Measurements from ENCODE around the gene IGFBP4. TPM values are rescaled to one million over a fixed set of nuclear protein-coding genes. Genes with fewer than 3 reads are reported as not detected.

IGFBP4 gene
- total RNA-seq, 4 donors from 2014 or later, result 234 to 334 (median 274) TPM

- 23 to 76% methylated on average over 3 to 16 of the region's 16 CpGs for WGBS, 2 donors
- intact Hi-C loops (cut with DNase I), result no loop called here
- Histone ChIP-seq H3K27me3 (no peaks in the 10 kb centered on the region), H3K9me3 (no peaks in the 10 kb centered on the region), H3K27ac (peak overlapping the region; percentile 65 to 67 (median 65)), H3K4me3 (replicated peaks in 1 of 3) (no peak overlapping the region), H3K4me1 (peaks cover 44 to 75% of the 10 kb centered on the region in 2 donors), H3K36me3 (peaks cover 33 to 46% of the 10 kb centered on the region in 2 donors)
- peak; percentile 27 to 52 for DNase-seq
- TF ChIP-seq CTCF (IDR thresholded peaks at IDR 0.05) (no peak), POLR2A (IDR thresholded peaks at IDR 0.05) (no peak)
These were observed 13.2 kb downstream of the IGFBP4 start for GRCh38 chr17:40456396-40456951.

- no peak for DNase-seq
- Histone ChIP-seq H3K27ac (peak overlapping the region; percentile 65 to 74 (median 67)), H3K36me3 (peaks cover 33 to 46% of the 10 kb centered on the region in 2 donors), H3K4me3 (replicated peaks in 1 of 3) (no peak overlapping the region), H3K9me3 (no peaks in the 10 kb centered on the region), H3K27me3 (no peaks in the 10 kb centered on the region), H3K4me1 (peaks cover 35 to 75% of the 10 kb centered on the region in 2 donors)
- no peak for TF ChIP-seq POLR2A (IDR thresholded peaks at IDR 0.05)
- no peak for TF ChIP-seq CTCF (IDR thresholded peaks at IDR 0.05)
- intact Hi-C loops (cut with DNase I), result no loop called here
- WGBS, 2 donors, result 86 to 91% methylated on average over 3 of the region's 3 CpGs
These were observed 14.1 kb downstream of the IGFBP4 start for GRCh38 chr17:40457369-40457768.

GRCh38 chr17:40457964-40458791 lies 14.9 kb downstream of the IGFBP4 start:
- Histone ChIP-seq H3K36me3 (peaks cover 30 to 41% of the 10 kb centered on the region in 2 donors), H3K9me3 (no peaks in the 10 kb centered on the region), H3K4me3 (replicated peaks in 1 of 3) (no peak overlapping the region), H3K4me1 (peaks cover 36 to 76% of the 10 kb centered on the region in 2 donors), H3K27me3 (no peaks in the 10 kb centered on the region), H3K27ac (peak overlapping the region; percentile 65 to 74 (median 67))
- TF ChIP-seq CTCF (IDR thresholded peaks at IDR 0.05) (no peak), POLR2A (IDR thresholded peaks at IDR 0.05) (peak in 1 of 2 donors; percentile 22)
- DNase-seq, result peak; percentile 80
- intact Hi-C loops (cut with DNase I), result no loop called here
- WGBS, 2 donors, result 26 to 39% methylated on average over 11 to 14 of the region's 16 CpGs

GRCh38 chr17:40458851-40459482 lies 15.7 kb downstream of the IGFBP4 start:
- H3K4me1 ChIP-seq, result peaks cover 36 to 71% of the 10 kb centered on the region in 2 donors

More at GRCh38 chr17:40458851-40459482, 15.7 kb downstream of the IGFBP4 start:
- DNase-seq, result no peak
- intact Hi-C loops (cut with DNase I), result no loop called here
- 84 to 86% methylated on average over 12 of the region's 12 CpGs for WGBS, 2 donors
- Histone ChIP-seq H3K27ac (peak overlapping the region in 2 of 3 donors; percentile 65 to 67), H3K27me3 (no peaks in the 10 kb centered on the region), H3K4me3 (replicated peaks in 1 of 3) (no peak overlapping the region), H3K36me3 (peaks cover 22 to 33% of the 10 kb centered on the region in 2 donors), H3K9me3 (no peaks in the 10 kb centered on the region)
- TF ChIP-seq CTCF (IDR thresholded peaks at IDR 0.05) (no peak), POLR2A (IDR thresholded peaks at IDR 0.05) (no peak)

All from thyroid gland (tissue), 4 donors.